ENCODE measurements around the gene TBCD.

TBCD gene

DNA sequence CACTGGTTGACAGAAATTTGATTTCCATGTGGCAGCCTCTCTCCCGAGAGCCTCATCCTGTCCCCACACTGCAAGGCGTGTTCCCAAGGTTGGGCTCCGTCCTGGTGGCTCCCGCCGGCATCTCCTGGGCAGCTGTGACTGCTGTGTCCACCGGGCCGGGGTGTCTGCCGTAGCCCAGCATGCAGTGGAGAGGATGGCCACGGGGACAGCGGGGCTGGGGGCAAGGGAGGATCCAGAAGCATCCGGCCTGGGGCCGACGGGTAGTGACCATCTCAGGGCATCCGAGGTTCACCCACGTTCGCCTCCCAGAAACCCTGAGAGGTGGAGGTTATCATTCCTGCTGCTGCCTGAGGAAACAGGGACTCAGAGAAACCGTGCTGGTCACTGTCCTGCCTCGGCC, 46.1 kb upstream of the TBCD start:
- no peak for DNase-seq (ENCODE audit: low spot score)
- in situ Hi-C loops (cut with MboI; ENCODE audit: low sequenced_read_pairs, unreplicated experiment): no loop called here
- TF ChIP-seq, protein P1, sequence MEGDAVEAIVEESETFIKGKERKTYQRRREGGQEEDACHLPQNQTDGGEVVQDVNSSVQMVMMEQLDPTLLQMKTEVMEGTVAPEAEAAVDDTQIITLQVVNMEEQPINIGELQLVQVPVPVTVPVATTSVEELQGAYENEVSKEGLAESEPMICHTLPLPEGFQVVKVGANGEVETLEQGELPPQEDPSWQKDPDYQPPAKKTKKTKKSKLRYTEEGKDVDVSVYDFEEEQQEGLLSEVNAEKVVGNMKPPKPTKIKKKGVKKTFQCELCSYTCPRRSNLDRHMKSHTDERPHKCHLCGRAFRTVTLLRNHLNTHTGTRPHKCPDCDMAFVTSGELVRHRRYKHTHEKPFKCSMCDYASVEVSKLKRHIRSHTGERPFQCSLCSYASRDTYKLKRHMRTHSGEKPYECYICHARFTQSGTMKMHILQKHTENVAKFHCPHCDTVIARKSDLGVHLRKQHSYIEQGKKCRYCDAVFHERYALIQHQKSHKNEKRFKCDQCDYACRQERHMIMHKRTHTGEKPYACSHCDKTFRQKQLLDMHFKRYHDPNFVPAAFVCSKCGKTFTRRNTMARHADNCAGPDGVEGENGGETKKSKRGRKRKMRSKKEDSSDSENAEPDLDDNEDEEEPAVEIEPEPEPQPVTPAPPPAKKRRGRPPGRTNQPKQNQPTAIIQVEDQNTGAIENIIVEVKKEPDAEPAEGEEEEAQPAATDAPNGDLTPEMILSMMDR (IDR thresholded peaks at IDR 0.05; ENCODE audit: borderline replicate concordance, control extremely low read depth, extremely low read depth, insufficient read depth, missing control alignments): no peak

DNA sequence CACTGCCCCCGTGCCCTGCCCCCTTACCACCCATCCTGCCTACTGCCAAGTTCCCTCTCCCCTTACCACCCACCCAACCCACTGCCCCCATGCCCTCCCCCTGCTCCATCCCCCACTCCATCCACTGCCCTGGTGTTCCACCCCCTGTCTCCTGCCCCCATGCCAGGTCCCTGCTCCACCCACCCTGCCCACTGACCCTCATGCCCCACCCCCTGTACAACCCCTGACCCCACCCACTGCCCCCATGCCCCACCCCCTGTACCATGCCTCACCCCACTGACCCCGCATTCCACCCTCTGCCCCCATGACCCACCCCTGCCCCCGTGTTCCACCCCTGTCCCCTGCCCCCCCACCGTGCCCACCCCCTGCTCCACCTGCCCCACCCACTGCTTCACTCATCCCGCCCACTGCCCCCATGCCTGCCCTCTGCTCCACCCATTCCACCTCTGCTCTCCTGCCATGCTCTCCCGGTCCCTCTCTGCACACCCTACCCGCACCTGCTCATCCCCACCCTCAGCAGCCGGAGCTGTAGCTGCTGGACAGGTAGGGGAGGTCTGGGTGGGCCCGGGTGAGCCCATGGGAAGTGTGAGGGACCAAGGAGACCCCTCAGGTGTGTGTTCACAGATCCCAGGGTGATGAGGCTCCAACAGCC, 42.7 kb upstream of the TBCD start:
- in situ Hi-C loops (cut with MboI; ENCODE audit: low sequenced_read_pairs, unreplicated experiment): no loop called here
- peak; percentile 52 for DNase-seq (ENCODE audit: low spot score)
- TF ChIP-seq, protein P1 (IDR thresholded peaks at IDR 0.05; ENCODE audit: borderline replicate concordance, control extremely low read depth, extremely low read depth, insufficient read depth, missing control alignments): no peak

DNA sequence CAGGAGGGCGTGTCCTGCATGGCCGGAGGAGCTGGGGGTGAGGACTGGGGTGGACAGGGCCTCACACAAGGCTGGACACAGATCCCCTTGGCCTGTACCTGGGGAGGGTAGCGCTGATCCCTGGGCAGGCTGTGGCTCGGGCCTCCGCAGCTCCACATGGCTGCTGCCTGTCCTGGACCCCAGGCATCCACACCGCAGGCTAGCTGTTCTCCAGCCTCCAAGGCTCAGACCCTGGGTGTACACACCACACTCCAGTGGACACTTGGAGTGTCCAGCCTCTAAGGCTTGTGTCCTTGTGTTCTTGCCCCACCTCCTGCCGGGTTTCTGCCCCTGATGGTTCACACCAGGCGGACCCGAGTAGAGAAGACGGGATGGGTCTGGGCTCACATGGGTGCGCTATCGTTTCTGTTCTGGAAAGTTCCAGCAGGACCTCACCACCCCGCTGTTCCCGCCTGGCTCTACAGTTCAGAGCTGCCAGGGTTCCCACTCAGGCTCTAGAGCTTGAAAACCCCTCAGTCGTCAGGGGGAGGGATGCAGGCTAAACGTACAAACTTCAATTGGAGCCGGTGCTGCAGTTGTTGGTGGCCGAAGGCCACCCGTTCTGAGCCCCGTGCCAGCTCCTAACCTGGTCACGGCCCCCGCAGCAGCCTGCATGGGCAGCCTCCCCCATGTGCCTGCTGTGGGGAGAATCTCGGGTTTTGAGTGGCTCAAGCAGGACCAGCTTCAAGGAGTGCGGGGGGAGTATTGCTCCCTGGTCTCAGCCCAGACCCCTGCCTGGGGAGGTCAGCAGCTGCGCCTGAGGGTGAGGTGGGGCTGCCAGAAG, 42.0 kb upstream of the TBCD start:
- TF ChIP-seq, protein P1 (IDR thresholded peaks at IDR 0.05; ENCODE audit: borderline replicate concordance, control extremely low read depth, extremely low read depth, insufficient read depth, missing control alignments): no peak
- in situ Hi-C loops (cut with MboI; ENCODE audit: low sequenced_read_pairs, unreplicated experiment): no loop called here
- no peak for DNase-seq (ENCODE audit: low spot score)

DNA sequence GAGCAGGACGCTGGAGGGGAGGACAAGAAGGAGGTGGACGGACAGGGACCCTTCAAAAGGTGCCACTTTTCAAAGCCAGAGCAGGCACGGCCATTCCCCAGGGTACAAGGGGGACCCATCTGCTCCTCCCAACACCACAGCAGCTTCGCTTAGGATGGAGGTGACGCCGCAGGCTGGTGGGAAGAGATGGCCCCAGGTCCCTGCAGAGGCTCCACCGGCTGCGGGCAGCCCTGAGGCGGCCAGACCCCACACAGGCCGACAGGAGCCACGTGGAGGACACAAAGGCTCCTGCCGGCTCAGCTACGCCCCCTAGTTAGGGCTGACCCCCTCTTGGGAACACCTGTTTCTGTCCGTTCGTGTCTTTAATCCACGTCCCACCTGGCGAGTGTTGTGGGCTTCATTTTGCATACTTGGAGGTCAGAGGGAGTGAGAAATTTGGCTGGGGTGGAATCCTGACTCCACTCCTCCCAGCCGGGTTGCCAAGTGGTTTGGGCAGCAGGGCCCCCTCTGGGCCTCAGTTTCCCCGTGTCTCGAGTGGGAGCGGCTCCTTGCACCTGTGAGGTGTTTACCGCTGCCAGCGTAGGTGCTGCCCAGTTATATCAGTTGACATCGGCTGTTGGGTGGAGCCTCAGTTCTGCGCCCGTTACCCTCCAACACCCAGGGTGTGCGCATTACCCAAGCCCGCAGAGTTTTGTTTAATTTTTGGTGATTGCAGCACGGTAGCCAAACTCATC, 41.2 kb upstream of the TBCD start:
- no peak for DNase-seq (ENCODE audit: low spot score)
- TF ChIP-seq, protein P1 (IDR thresholded peaks at IDR 0.05; ENCODE audit: borderline replicate concordance, control extremely low read depth, extremely low read depth, insufficient read depth, missing control alignments): no peak
- in situ Hi-C loops (cut with MboI; ENCODE audit: low sequenced_read_pairs, unreplicated experiment): no loop called here

DNA sequence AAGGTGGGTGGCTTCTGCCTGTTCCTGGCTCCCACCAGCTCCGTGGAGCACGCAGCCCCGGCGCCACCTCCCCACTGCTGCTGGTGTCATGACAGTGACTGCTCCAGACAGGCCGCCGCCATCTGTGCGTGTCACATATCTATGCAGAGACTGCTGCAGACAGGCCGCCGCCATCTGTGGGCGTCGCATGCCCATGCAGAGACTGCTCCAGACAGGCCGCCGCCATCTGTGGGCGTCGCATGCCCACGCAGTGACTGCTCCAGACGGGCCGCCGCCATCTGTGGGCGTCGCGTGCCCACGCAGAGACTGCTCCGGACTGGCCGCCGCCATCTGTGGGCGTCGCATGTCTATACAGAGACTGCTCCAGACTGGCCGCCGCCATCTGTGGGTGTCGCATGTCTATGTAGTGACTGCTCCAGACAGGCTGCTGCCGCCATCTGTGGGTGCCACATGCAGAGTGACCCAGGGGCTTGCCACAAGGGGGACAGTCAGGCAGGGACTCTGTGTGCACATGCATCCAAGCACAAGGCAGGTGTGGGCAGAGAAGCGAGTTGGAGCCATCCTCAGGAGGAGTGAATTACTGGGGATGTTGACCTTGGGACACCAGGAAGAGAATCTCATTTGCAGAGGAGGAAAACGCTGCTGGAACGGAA, 38.7 kb upstream of the TBCD start:
- TF ChIP-seq, protein P1 (IDR thresholded peaks at IDR 0.05; ENCODE audit: borderline replicate concordance, control extremely low read depth, extremely low read depth, insufficient read depth, missing control alignments): no peak
- in situ Hi-C loops (cut with MboI; ENCODE audit: low sequenced_read_pairs, unreplicated experiment): no loop called here
- DNase-seq (ENCODE audit: low spot score): no peak

Measured in GM13976 (cell line).